ENCODE results near the gene PTCH1.
A peak's percentile ranks its signal among the peaks of the same experiment; 100 is the strongest.

PTCH1 gene

GRCh38 chr9:95516734-95517558, at the start of gene PTCH1:
TSS of gene PTCH1 (minus strand) at chr9:95516971.
- DNase-seq (ENCODE audit: low read depth in 2 of 2) = peak in 1 of 2 donors; percentile 19

- DNase-seq (ENCODE audit: low read depth in 2 of 2) = no peak
Measured at GRCh38 chr9:95565982-95566381, 49.2 kb upstream of the PTCH1 start.

GRCh38 chr9:95561913-95562312, 45.1 kb upstream of the PTCH1 start:
- no peak for DNase-seq (ENCODE audit: low read depth in 2 of 2)

- DNase-seq (ENCODE audit: low read depth in 2 of 2) = no peak
Measured at GRCh38 chr9:95557142-95557541, 40.4 kb upstream of the PTCH1 start.

GRCh38 chr9:95556521-95556920, 39.8 kb upstream of the PTCH1 start:
- no peak for DNase-seq (ENCODE audit: low read depth in 2 of 2)

- DNase-seq (ENCODE audit: low read depth in 2 of 2) = no peak
Measured at GRCh38 chr9:95552814-95553546, 36.2 kb upstream of the PTCH1 start.

- no peak for DNase-seq (ENCODE audit: low read depth in 2 of 2)
Measured at GRCh38 chr9:95552255-95552654, 35.5 kb upstream of the PTCH1 start.

- no peak for DNase-seq (ENCODE audit: low read depth in 2 of 2)
Measured at GRCh38 chr9:95551406-95551805, 34.6 kb upstream of the PTCH1 start.

GRCh38 chr9:95545831-95546567, 29.2 kb upstream of the PTCH1 start:
- no peak for DNase-seq (ENCODE audit: low read depth in 2 of 2)

GRCh38 chr9:95533996-95534680, 17.4 kb upstream of the PTCH1 start:
- no peak for DNase-seq (ENCODE audit: low read depth in 2 of 2)

GRCh38 chr9:95529910-95530309, 13.1 kb upstream of the PTCH1 start:
- no peak for DNase-seq (ENCODE audit: low read depth in 2 of 2)

GRCh38 chr9:95528908-95529502, 12.2 kb upstream of the PTCH1 start:
- DNase-seq (ENCODE audit: low read depth in 2 of 2) = no peak

- DNase-seq (ENCODE audit: low read depth in 2 of 2) = no peak
Measured at GRCh38 chr9:95522871-95523370, 6.2 kb upstream of the PTCH1 start.

GRCh38 chr9:95521699-95522098, 4.9 kb upstream of the PTCH1 start:
- no peak for DNase-seq (ENCODE audit: low read depth in 2 of 2)

- DNase-seq (ENCODE audit: low read depth in 2 of 2) = no peak
Measured at GRCh38 chr9:95517559-95518425, 1.0 kb upstream of the PTCH1 start.

GRCh38 chr9:95516221-95516733, 494 bp downstream of the PTCH1 start:
- no peak for DNase-seq (ENCODE audit: low read depth in 2 of 2)

- no peak for DNase-seq (ENCODE audit: low read depth in 2 of 2)
Measured at GRCh38 chr9:95515272-95516113, 1.3 kb downstream of the PTCH1 start.

GRCh38 chr9:95514342-95514741, 2.4 kb downstream of the PTCH1 start:
- DNase-seq (ENCODE audit: low read depth in 2 of 2) = no peak

GRCh38 chr9:95513711-95514110, 3.1 kb downstream of the PTCH1 start:
- DNase-seq (ENCODE audit: low read depth in 2 of 2) = no peak

All from stimulated activated CD8-positive, alpha-beta memory T cell treated with anti-CD3 and anti-CD28 coated beads, Interleukin-2, amount 100 ng/mL, for 1 hour (primary cell).